Osteoblast (primary cell): Measurements from ENCODE around the gene JAK3. TPM values are rescaled to one million over a fixed set of nuclear protein-coding genes. Genes with fewer than 3 reads are reported as not detected.

ENCODE experiments used
- DNase-seq: peaks from one replicate; pipeline ENCODE4 v3.0.0; 2011; ENCODE audit warnings: low spot score, mixed read lengths; ENCODE audit not compliant: insufficient read length; ENCODE audit errors: missing footprints
- H2AFZ ChIP-seq: 2 replicates; pipeline ENCODE4 v1.6.0; 2011; ENCODE audit warnings: mild to moderate bottlenecking, low read length
- H3K27ac ChIP-seq: 2 replicates; pipeline ENCODE4 v1.5.1; 2011; ENCODE audit warnings: mild to moderate bottlenecking, low read depth, low read length, moderate library complexity
- H3K27me3 ChIP-seq: 2 replicates; pipeline ENCODE4 v1.6.0; 2012; ENCODE audit warnings: mild to moderate bottlenecking, control low read depth, inconsistent platforms, low read length, moderate library complexity; ENCODE audit not compliant: insufficient read depth
- H3K36me3 ChIP-seq: 2 replicates; pipeline ENCODE4 v1.5.1; 2011; ENCODE audit warnings: mild to moderate bottlenecking, low read length, control low read depth, moderate library complexity; ENCODE audit not compliant: insufficient read depth
- H3K4me1 ChIP-seq: 2 replicates; pipeline ENCODE4 v1.5.1; 2011; ENCODE audit warnings: mild to moderate bottlenecking, low read length, control low read depth, moderate library complexity; ENCODE audit not compliant: insufficient read depth
- H3K4me2 ChIP-seq: 2 replicates; pipeline ENCODE4 v1.6.0; 2011; ENCODE audit warnings: mild to moderate bottlenecking, low read length; ENCODE audit not compliant: insufficient read depth
- H3K4me3 ChIP-seq: fragments of 200-600 bp; sonication (generic); 3 replicates; pipeline ENCODE4 v1.5.1; 2012; ENCODE audit warnings: mild to moderate bottlenecking, low read length, inconsistent platforms; ENCODE audit not compliant: insufficient read depth
- H3K79me2 ChIP-seq: 2 replicates; pipeline ENCODE4 v1.6.0; 2012; ENCODE audit warnings: mild to moderate bottlenecking, low read length, control low read depth, inconsistent platforms; ENCODE audit not compliant: insufficient read depth
- H3K9me3 ChIP-seq: 2 replicates; pipeline ENCODE4 v1.5.1; 2011; ENCODE audit warnings: low read depth, low read length, control low read depth
- H4K20me1 ChIP-seq: 2 replicates; pipeline ENCODE4 v1.6.0; 2012; ENCODE audit warnings: mild to moderate bottlenecking, low read length, control low read depth; ENCODE audit not compliant: insufficient read depth
- total RNA-seq: library from RNA; depleted of rRNA; stranded (reverse); fragments of >200 nt; gene quantifications from 2 replicates; pipeline ENCODE4 v1.2.3, GENCODE V29; 2012
- TF ChIP-seq, protein P1 (sequence below): IDR thresholded peaks from 2 replicates; pipeline ENCODE4 v1.5.1; 2011; ENCODE audit warnings: mild to moderate bottlenecking, low read depth, low read length, moderate library complexity; ENCODE audit errors: extremely low read depth

The JAK3 gene
- total RNA-seq, 1 donor, result 1.8 TPM

DNA sequence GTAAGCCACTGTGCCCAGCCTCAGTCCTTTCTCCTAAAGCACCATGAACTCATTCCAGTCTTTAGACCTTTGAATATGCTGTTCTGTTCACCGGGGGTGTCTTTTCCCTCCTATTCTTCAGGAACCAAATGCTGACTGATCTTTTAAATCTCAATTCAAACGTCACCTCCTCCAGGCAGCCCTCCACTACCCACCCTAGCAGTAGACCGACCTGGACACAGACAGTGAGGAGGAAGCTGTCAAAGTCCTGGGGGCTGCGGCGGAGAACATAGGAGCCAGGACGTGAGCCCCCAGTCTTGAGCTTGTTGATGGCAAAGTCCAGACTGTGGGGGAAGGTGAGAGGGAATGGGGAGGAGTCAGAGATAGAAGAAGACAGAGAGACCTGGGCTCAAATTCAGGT, 7.8 kb downstream of the JAK3 start:
- H3K79me2 ChIP-seq, result no peaks in the 10 kb centered on the region
- no peak overlapping the region for H3K27ac ChIP-seq
- no peaks in the 10 kb centered on the region for H3K9me3 ChIP-seq
- H3K36me3 ChIP-seq, result no peaks in the 10 kb centered on the region
- no peaks in the 10 kb centered on the region for H3K27me3 ChIP-seq
- TF ChIP-seq, protein P1, sequence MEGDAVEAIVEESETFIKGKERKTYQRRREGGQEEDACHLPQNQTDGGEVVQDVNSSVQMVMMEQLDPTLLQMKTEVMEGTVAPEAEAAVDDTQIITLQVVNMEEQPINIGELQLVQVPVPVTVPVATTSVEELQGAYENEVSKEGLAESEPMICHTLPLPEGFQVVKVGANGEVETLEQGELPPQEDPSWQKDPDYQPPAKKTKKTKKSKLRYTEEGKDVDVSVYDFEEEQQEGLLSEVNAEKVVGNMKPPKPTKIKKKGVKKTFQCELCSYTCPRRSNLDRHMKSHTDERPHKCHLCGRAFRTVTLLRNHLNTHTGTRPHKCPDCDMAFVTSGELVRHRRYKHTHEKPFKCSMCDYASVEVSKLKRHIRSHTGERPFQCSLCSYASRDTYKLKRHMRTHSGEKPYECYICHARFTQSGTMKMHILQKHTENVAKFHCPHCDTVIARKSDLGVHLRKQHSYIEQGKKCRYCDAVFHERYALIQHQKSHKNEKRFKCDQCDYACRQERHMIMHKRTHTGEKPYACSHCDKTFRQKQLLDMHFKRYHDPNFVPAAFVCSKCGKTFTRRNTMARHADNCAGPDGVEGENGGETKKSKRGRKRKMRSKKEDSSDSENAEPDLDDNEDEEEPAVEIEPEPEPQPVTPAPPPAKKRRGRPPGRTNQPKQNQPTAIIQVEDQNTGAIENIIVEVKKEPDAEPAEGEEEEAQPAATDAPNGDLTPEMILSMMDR, result no peak
- H3K4me2 ChIP-seq, result no peak overlapping the region
- H3K4me1 ChIP-seq, result no peaks in the 10 kb centered on the region
- H2AFZ ChIP-seq, result no peak overlapping the region
- peak; percentile 35 for DNase-seq
- H4K20me1 ChIP-seq, result no peaks in the 10 kb centered on the region
- no peak overlapping the region for H3K4me3 ChIP-seq

DNA sequence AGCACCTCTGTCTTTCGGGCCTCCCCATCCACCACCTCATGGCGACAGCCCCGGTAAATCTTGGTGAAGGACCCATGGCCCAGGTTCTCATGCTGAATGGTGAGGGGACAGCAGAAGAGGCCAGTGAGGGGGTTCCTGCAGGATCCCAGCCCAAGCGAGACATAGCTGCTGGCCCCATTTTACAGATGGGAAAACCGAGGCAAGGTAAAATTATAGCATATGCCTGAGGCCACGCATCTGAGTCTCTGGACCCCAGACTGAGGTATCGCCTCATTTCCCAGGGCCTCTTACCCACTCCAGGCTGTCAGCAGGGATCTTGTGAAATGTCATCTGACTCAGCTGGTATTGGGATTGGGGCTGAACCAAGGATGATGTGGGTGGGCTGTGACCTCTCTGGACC, 9.8 kb downstream of the JAK3 start:
- H3K79me2 ChIP-seq, result no peaks in the 10 kb centered on the region
- no peaks in the 10 kb centered on the region for H3K9me3 ChIP-seq
- no peaks in the 10 kb centered on the region for H4K20me1 ChIP-seq
- DNase-seq, result peak; percentile 62
- H3K27ac ChIP-seq, result no peak overlapping the region
- H2AFZ ChIP-seq, result no peak overlapping the region
- H3K4me3 ChIP-seq, result no peak overlapping the region
- no peak overlapping the region for H3K4me2 ChIP-seq
- no peaks in the 10 kb centered on the region for H3K36me3 ChIP-seq
- H3K27me3 ChIP-seq, result no peaks in the 10 kb centered on the region
- H3K4me1 ChIP-seq, result no peaks in the 10 kb centered on the region
- TF ChIP-seq, protein P1, result no peak

DNA sequence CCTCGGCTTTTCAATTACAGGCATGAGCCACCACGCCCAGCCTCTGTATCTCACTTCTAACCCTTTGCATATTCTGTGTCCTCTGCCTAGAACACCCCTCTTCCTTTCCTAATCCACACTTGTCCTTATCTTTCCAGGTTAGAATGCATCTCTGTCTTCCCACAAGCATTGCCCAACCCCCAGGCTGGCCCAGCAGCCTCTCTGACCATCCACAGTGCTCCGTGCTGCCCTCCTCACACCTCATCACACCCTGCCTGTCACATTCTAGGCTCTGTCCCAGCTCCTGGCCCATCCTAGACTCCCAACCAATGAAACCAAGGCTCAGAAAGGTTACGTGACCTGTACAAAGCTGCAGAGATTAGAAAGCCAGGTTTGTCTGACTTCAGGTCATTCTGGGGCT, 11.3 kb downstream of the JAK3 start:
- peak; percentile 27 for DNase-seq
- Histone ChIP-seq H2AFZ (no peak overlapping the region), H3K36me3 (no peaks in the 10 kb centered on the region), H3K27me3 (no peaks in the 10 kb centered on the region), H3K9me3 (no peaks in the 10 kb centered on the region), H3K4me1 (no peaks in the 10 kb centered on the region), H4K20me1 (no peaks in the 10 kb centered on the region), H3K4me2 (no peak overlapping the region), H3K27ac (no peak overlapping the region), H3K4me3 (no peak overlapping the region), H3K79me2 (no peaks in the 10 kb centered on the region)
- TF ChIP-seq, protein P1, result no peak

DNA sequence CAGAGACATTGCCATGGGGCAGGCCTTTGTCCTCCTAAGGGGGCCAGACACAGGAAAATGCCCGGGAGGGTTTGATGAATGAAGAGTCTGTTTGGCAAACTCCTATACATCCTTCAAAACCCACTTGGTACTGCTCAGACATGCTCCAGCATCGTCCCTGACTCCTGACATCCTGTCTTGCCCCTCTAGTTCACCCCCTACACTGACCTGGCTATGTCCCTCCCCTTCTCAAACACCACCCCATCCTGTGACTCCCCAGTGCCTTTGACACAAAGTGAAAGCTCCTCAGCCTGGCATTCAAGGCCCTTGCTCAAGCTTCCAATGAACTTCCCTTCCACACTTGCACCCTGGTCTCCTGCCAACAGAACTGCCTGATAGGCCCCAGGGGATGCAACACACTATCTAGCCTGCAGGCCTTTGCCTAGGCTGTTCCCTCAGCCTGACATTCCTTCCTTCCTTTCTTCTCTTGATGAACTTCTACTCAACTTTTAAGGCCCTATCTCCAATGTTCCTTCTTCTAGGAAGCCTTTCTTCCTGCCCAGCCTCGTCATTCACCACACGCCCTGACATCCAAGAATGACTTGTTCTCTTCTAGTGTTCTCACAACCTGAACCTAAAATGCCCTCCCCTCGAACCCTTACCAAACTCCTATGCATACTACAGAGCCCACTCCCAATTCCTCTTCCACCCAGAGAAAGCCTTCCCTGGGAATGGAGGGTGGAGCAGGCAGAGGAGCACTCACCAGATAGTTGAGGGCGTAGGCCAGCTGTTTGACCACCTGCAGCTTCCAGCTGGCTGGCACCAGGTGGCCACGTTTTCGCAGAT, 12.4 kb downstream of the JAK3 start:
- no peaks in the 10 kb centered on the region for H4K20me1 ChIP-seq
- H3K36me3 ChIP-seq, result no peaks in the 10 kb centered on the region
- TF ChIP-seq, protein P1, result no peak
- H3K4me1 ChIP-seq, result no peaks in the 10 kb centered on the region
- H3K79me2 ChIP-seq, result no peaks in the 10 kb centered on the region
- H3K9me3 ChIP-seq, result no peaks in the 10 kb centered on the region
- peak; percentile 84 for DNase-seq
- H3K4me2 ChIP-seq, result no peak overlapping the region
- H3K27ac ChIP-seq, result no peak overlapping the region
- no peaks in the 10 kb centered on the region for H3K27me3 ChIP-seq
- no peak overlapping the region for H2AFZ ChIP-seq
- H3K4me3 ChIP-seq, result no peak overlapping the region
